ENCODE results near the gene ULK4. TPM values are rescaled to one million over a fixed set of nuclear protein-coding genes. Genes with fewer than 3 reads are reported as not detected.

ULK4 gene
- total RNA-seq, 1 experiment from 2014 or later, result 8.7 TPM

- Histone ChIP-seq H3K4me2 (no peak overlapping the region), H2AFZ (no peak overlapping the region), H3K36me3 (ENCODE audit: low read depth) (no peaks in the 10 kb centered on the region), H3K4me3 (no peak overlapping the region), H3F3A (ENCODE audit: insufficient read depth, low read depth) (no peaks in the 10 kb centered on the region), H3K9me3 (ENCODE audit: insufficient read depth, low read depth) (no peaks in the 10 kb centered on the region), H4K20me1 (ENCODE audit: insufficient read depth) (no peaks in the 10 kb centered on the region), H3K4me1 (replicated peaks; ENCODE audit: insufficient read depth) (peaks cover 7% of the 10 kb centered on the region), H3K79me2 (ENCODE audit: low read depth) (no peaks in the 10 kb centered on the region), H3K27me3 (ENCODE audit: insufficient read depth, low read depth) (no peaks in the 10 kb centered on the region), H3K9me2 (ENCODE audit: insufficient read depth) (no peaks in the 10 kb centered on the region), H3K27ac (no peak overlapping the region)
- POLR2A ChIA-PET (ENCODE audit: unreplicated experiment), result no interaction called here
- no TSS peak for BruUV-seq (replicated peaks)
- TF ChIP-seq CTCF (conservative IDR thresholded peaks at IDR 0.05) (no peak), EZH2 (IDR thresholded peaks at IDR 0.05; ENCODE audit: low read depth) (no peak)
- DNase-seq, result no peak
- CTCF ChIA-PET, result no interaction called here
- intact Hi-C loops (cut with micrococcal nuclease; ENCODE audit: unreplicated experiment), result no loop called here
Measured at GRCh38 chr3:41352510-41352909, 609.4 kb downstream of the ULK4 start.

GRCh38 chr3:41350441-41350840 lies 611.5 kb downstream of the ULK4 start:
- TF ChIP-seq EZH2 (IDR thresholded peaks at IDR 0.05; ENCODE audit: low read depth) (no peak), CTCF (conservative IDR thresholded peaks at IDR 0.05) (no peak)
- Histone ChIP-seq H3K4me1 (replicated peaks; ENCODE audit: insufficient read depth) (no peaks in the 10 kb centered on the region), H4K20me1 (ENCODE audit: insufficient read depth) (no peaks in the 10 kb centered on the region), H3K27me3 (ENCODE audit: insufficient read depth, low read depth) (no peaks in the 10 kb centered on the region), H3K27ac (no peak overlapping the region), H3K9me3 (ENCODE audit: insufficient read depth, low read depth) (no peaks in the 10 kb centered on the region), H3K9me2 (ENCODE audit: insufficient read depth) (no peaks in the 10 kb centered on the region), H2AFZ (no peak overlapping the region), H3K4me3 (no peak overlapping the region), H3K36me3 (ENCODE audit: low read depth) (no peaks in the 10 kb centered on the region), H3K79me2 (ENCODE audit: low read depth) (no peaks in the 10 kb centered on the region), H3F3A (ENCODE audit: insufficient read depth, low read depth) (no peaks in the 10 kb centered on the region), H3K4me2 (no peak overlapping the region)
- ChIA-PET POLR2A (ENCODE audit: unreplicated experiment) (no interaction called here), CTCF (no interaction called here)
- no TSS peak for BruUV-seq (replicated peaks)
- intact Hi-C loops (cut with micrococcal nuclease; ENCODE audit: unreplicated experiment), result no loop called here
- DNase-seq, result no peak

GRCh38 chr3:41348401-41348800 lies 613.5 kb downstream of the ULK4 start:
- H3K79me2 ChIP-seq (ENCODE audit: low read depth), result no peaks in the 10 kb centered on the region
- H3K4me1 ChIP-seq (replicated peaks; ENCODE audit: insufficient read depth), result no peaks in the 10 kb centered on the region
- H2AFZ ChIP-seq, result no peak overlapping the region
- no peak for DNase-seq
- intact Hi-C loops (cut with micrococcal nuclease; ENCODE audit: unreplicated experiment), result no loop called here
- H4K20me1 ChIP-seq (ENCODE audit: insufficient read depth), result no peaks in the 10 kb centered on the region
- H3F3A ChIP-seq (ENCODE audit: insufficient read depth, low read depth), result no peaks in the 10 kb centered on the region
- POLR2A ChIA-PET (ENCODE audit: unreplicated experiment), result no interaction called here
- no peak overlapping the region for H3K4me3 ChIP-seq
- no peaks in the 10 kb centered on the region for H3K36me3 ChIP-seq (ENCODE audit: low read depth)
- H3K27me3 ChIP-seq (ENCODE audit: insufficient read depth, low read depth), result no peaks in the 10 kb centered on the region
- H3K4me2 ChIP-seq, result no peak overlapping the region
- no peaks in the 10 kb centered on the region for H3K9me2 ChIP-seq (ENCODE audit: insufficient read depth)
- H3K27ac ChIP-seq, result no peak overlapping the region
- TF ChIP-seq CTCF (conservative IDR thresholded peaks at IDR 0.05) (no peak), EZH2 (IDR thresholded peaks at IDR 0.05; ENCODE audit: low read depth) (no peak)
- H3K9me3 ChIP-seq (ENCODE audit: insufficient read depth, low read depth), result no peaks in the 10 kb centered on the region
- no TSS peak for BruUV-seq (replicated peaks)
- CTCF ChIA-PET, result no interaction called here
